Measurements from ENCODE around the gene PCSK5. TPM values are rescaled to one million over a fixed set of nuclear protein-coding genes. Genes with fewer than 3 reads are reported as not detected.

PCSK5 gene
- total RNA-seq, 2 donors from 2014 or later: 41.2 to 63.7 TPM

GRCh38 chr9:76289042-76289441 is 398.6 kb downstream of the PCSK5 start:
- Histone ChIP-seq H3K4me1 (ENCODE audit: control insufficient read depth in 1 of 2, low read depth in 2 of 2) (no peaks in the 10 kb centered on the region), H3K27ac (no peak overlapping the region), H3K27me3 (replicated peaks; ENCODE audit: insufficient read depth) (no peaks in the 10 kb centered on the region), H3K4me3 (no peak overlapping the region), H3K9me3 (no peaks in the 10 kb centered on the region), H3K36me3 (no peaks in the 10 kb centered on the region)
- ATAC-seq (ENCODE audit: insufficient number of reproducible peaks, low FRiP score, low read depth) (no peak), DNase-seq (ENCODE audit: low spot score) (no peak)
- TF ChIP-seq, protein P1, sequence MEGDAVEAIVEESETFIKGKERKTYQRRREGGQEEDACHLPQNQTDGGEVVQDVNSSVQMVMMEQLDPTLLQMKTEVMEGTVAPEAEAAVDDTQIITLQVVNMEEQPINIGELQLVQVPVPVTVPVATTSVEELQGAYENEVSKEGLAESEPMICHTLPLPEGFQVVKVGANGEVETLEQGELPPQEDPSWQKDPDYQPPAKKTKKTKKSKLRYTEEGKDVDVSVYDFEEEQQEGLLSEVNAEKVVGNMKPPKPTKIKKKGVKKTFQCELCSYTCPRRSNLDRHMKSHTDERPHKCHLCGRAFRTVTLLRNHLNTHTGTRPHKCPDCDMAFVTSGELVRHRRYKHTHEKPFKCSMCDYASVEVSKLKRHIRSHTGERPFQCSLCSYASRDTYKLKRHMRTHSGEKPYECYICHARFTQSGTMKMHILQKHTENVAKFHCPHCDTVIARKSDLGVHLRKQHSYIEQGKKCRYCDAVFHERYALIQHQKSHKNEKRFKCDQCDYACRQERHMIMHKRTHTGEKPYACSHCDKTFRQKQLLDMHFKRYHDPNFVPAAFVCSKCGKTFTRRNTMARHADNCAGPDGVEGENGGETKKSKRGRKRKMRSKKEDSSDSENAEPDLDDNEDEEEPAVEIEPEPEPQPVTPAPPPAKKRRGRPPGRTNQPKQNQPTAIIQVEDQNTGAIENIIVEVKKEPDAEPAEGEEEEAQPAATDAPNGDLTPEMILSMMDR (IDR thresholded peaks at IDR 0.05): no peak

DNA sequence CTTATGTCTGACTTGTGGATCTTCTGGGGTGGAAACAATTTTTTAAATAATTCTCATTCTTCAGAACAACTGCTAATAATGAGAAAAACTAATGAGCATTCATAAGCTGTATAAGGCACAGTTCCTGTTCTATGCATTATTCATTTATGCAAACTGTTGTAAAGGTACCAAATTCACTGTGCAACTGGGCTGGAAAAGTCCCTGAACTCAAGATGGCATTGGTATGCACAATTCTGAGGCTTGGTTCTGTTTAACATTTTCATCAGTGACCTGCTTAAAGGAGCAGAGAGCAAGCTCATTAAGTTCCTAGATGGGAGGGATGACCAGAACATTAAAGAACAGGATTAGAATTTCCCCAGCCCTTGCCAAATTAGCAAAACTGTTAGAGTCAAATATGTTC is 399.2 kb downstream of the PCSK5 start:
- Histone ChIP-seq H3K27ac (no peak overlapping the region), H3K27me3 (replicated peaks; ENCODE audit: insufficient read depth) (no peaks in the 10 kb centered on the region), H3K4me3 (no peak overlapping the region), H3K9me3 (no peaks in the 10 kb centered on the region), H3K36me3 (no peaks in the 10 kb centered on the region), H3K4me1 (ENCODE audit: control insufficient read depth in 1 of 2, low read depth in 2 of 2) (no peaks in the 10 kb centered on the region)
- no peak for DNase-seq (ENCODE audit: low spot score)
- TF ChIP-seq, protein P1 (IDR thresholded peaks at IDR 0.05): no peak
- ATAC-seq (ENCODE audit: insufficient number of reproducible peaks, low FRiP score, low read depth): no peak

DNA sequence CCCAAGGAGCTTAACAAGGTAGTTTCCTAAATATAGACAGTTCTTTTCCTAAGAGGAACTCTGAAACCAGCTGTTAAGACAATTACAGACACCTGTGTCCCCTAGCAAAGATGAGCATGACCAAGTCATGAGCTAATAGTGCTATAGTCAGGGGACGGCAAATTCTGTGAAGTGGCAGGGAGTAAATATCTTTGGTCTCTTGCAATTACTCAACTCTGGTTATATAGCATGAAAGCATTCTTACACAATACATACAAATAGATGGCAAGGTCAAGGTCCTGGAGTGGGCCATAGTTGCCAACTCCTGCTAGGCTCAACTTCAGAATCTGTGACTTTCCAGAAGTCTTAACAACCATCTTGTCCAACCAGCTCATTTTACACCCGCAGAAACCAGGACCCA is 400.1 kb downstream of the PCSK5 start:
- TF ChIP-seq, protein P1 (IDR thresholded peaks at IDR 0.05): no peak
- H3K27ac ChIP-seq: no peak overlapping the region

DNA sequence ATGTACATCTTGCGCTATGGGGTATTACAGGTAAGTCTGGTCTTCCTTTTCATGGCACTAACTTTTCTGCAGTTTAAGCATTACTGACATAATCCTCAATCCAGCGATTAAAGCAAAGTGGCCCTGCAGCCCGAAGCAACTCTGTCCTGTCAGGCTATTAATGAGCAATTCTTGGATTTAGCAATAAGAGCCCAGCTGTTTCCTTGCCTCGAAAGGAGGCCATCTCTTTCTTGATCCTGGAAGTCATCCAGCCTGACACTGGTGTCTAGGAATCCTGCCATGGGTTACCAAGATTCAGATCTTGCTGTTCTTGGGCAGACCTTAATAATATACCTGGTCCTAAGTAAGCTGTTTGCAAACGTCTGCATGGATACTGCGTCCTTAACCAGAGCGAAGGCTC is 401.8 kb downstream of the PCSK5 start:
- TF ChIP-seq, protein P1 (IDR thresholded peaks at IDR 0.05): no peak
- ATAC-seq (ENCODE audit: insufficient number of reproducible peaks, low FRiP score, low read depth): no peak
- no peak for DNase-seq (ENCODE audit: low spot score)
- Histone ChIP-seq H3K27ac (no peak overlapping the region), H3K27me3 (replicated peaks; ENCODE audit: insufficient read depth) (no peaks in the 10 kb centered on the region), H3K36me3 (no peaks in the 10 kb centered on the region), H3K4me3 (no peak overlapping the region), H3K4me1 (ENCODE audit: control insufficient read depth in 1 of 2, low read depth in 2 of 2) (peaks cover 0 to 2% of the 10 kb centered on the region in 2 donors), H3K9me3 (no peaks in the 10 kb centered on the region)

More for the DNA sequence above, 400.1 kb downstream of the PCSK5 start:
- no peak for ATAC-seq (ENCODE audit: insufficient number of reproducible peaks, low FRiP score, low read depth)
- no peaks in the 10 kb centered on the region for H3K9me3 ChIP-seq
- H3K36me3 ChIP-seq: no peaks in the 10 kb centered on the region
- no peaks in the 10 kb centered on the region for H3K4me1 ChIP-seq (ENCODE audit: control insufficient read depth in 1 of 2, low read depth in 2 of 2)
- no peak overlapping the region for H3K4me3 ChIP-seq
- H3K27me3 ChIP-seq (replicated peaks; ENCODE audit: insufficient read depth): no peaks in the 10 kb centered on the region
- no peak for DNase-seq (ENCODE audit: low spot score)

DNA sequence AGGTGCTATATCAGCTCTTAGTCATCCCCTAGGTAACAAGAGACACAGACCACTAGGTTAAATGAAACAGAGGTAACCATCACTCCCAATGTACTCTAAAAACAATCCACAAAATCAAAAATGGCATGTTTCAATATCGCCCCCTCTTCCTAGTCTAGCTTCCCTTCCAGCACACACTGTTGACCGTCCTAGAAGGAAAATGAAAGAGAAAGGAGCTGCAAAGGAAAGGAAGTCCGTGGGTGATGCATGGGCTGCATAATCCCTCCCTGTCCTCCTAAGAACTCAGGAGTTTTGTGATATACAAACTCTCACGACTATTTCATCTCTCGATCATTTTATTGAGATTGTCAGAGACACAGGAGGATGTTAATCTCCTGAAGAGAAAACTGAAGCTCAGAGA is 402.2 kb downstream of the PCSK5 start:
- no peak for ATAC-seq (ENCODE audit: insufficient number of reproducible peaks, low FRiP score, low read depth)
- H3K36me3 ChIP-seq: no peaks in the 10 kb centered on the region
- DNase-seq (ENCODE audit: low spot score): no peak
- no peak overlapping the region for H3K27ac ChIP-seq
- TF ChIP-seq, protein P1 (IDR thresholded peaks at IDR 0.05): no peak
- no peaks in the 10 kb centered on the region for H3K27me3 ChIP-seq (replicated peaks; ENCODE audit: insufficient read depth)
- H3K4me1 ChIP-seq (ENCODE audit: control insufficient read depth in 1 of 2, low read depth in 2 of 2): peaks cover 0 to 6% of the 10 kb centered on the region in 2 donors
- no peak overlapping the region for H3K4me3 ChIP-seq
- H3K9me3 ChIP-seq: no peaks in the 10 kb centered on the region

All from thoracic aorta (tissue), 2 donors.